Stimulated activated effector memory CD8-positive, alpha-beta T cell treated with anti-CD3 and anti-CD28 coated beads, Interleukin-12 subunit alpha, Interleukin-12 subunit beta, amount 100 ng/mL, for 72 hours (primary cell): ENCODE measurements around the gene HYOU1.
"Not testable (repeated sequence)": the region's sequence is repeated elsewhere in the genome, so short reads cannot be mapped to it uniquely, and the experiment has no call there.

Source experiments
- ATAC-seq: fragments of 150-1000 bp; cut with Tn5 transposase; 2 replicates; pipeline ENCODE4 v1.10.0; 2021
- DNase-seq, 2 donors: peaks; one replicate each; pipeline ENCODE4 v3.0.0; 2021 to 2022; ENCODE audit warnings: low spot score in 2 of 2
- H3K27ac Mint-ChIP-seq: one replicate; pipeline ENCODE4 v1.8.0; 2022; ENCODE audit warnings: mild to moderate bottlenecking, mixed read lengths
- H3K36me3 Mint-ChIP-seq: one replicate; pipeline ENCODE4 v1.8.0; 2022; ENCODE audit warnings: mild to moderate bottlenecking, mixed read lengths
- H3K4me1 Mint-ChIP-seq: one replicate; pipeline ENCODE4 v1.8.0; 2022; ENCODE audit warnings: mixed read lengths
- H3K4me3 Mint-ChIP-seq: one replicate; pipeline ENCODE4 v1.8.0; 2022; ENCODE audit warnings: mild to moderate bottlenecking, mixed read lengths
- H3K9me3 Mint-ChIP-seq: one replicate; pipeline ENCODE4 v1.8.0; 2022; ENCODE audit warnings: mixed read lengths

HYOU1 gene

GRCh38 chr11:119024430-119025098 lies 32.4 kb downstream of the HYOU1 start:
- Mint-ChIP-seq H3K27ac (peak overlapping the region; percentile 78), H3K4me3 (no peak overlapping the region), H3K36me3 (peaks cover 85% of the 10 kb centered on the region), H3K9me3 (no peaks in the 10 kb centered on the region), H3K4me1 (peaks cover 49% of the 10 kb centered on the region)
- no peak for DNase-seq
- no peak for ATAC-seq

- peak overlapping the region; percentile 50 for H3K27ac Mint-ChIP-seq
- DNase-seq (no peak), ATAC-seq (no peak)
- H3K4me1 Mint-ChIP-seq: peaks cover 41% of the 10 kb centered on the region
- no peak overlapping the region for H3K4me3 Mint-ChIP-seq
- peaks cover 84% of the 10 kb centered on the region for H3K36me3 Mint-ChIP-seq
- H3K9me3 Mint-ChIP-seq: no peaks in the 10 kb centered on the region
Measured at GRCh38 chr11:119023741-119024140, 33.3 kb downstream of the HYOU1 start.

GRCh38 chr11:119021631-119022030 lies 35.4 kb downstream of the HYOU1 start:
- Mint-ChIP-seq H3K36me3 (peaks cover 98% of the 10 kb centered on the region), H3K27ac (peak overlapping the region; percentile 50), H3K4me1 (peaks cover 29% of the 10 kb centered on the region), H3K4me3 (no peak overlapping the region), H3K9me3 (no peaks in the 10 kb centered on the region)
- no peak for DNase-seq
- no peak for ATAC-seq

- Mint-ChIP-seq H3K27ac (peak overlapping the region; percentile 99), H3K9me3 (no peaks in the 10 kb centered on the region), H3K36me3 (peaks cover 98% of the 10 kb centered on the region), H3K4me3 (peak overlapping the region; percentile 98), H3K4me1 (peaks cover 37% of the 10 kb centered on the region)
- DNase-seq (no peak), ATAC-seq (no peak)
Measured at GRCh38 chr11:119019996-119020395, 37.0 kb downstream of the HYOU1 start.

- peaks cover 98% of the 10 kb centered on the region for H3K36me3 Mint-ChIP-seq
- peak within 1 kb of the TSS; percentile 98 for H3K4me3 Mint-ChIP-seq
- peak within 1 kb of the TSS; percentile 99 for H3K27ac Mint-ChIP-seq
- H3K9me3 Mint-ChIP-seq: no peaks in the 10 kb centered on the region
- DNase-seq (peak; percentile 81 to 96), ATAC-seq (peak; percentile 95)
- H3K4me1 Mint-ChIP-seq: peaks cover 22% of the 10 kb centered on the region
Measured at GRCh38 chr11:119018074-119018938, 38.7 kb downstream of the HYOU1 start, which contains the start of the genes RPS25 and TRAPPC4. Gene RPS25, minus strand, starts transcription at chr11:119018343. Its CDS starts 59 bp downstream, at chr11:119018284. Gene TRAPPC4, plus strand, starts transcription at chr11:119018766. Its CDS starts 30 bp downstream, at chr11:119018796.

GRCh38 chr11:119017377-119017776 lies 39.6 kb downstream of the HYOU1 start:
- Mint-ChIP-seq H3K27ac (peak overlapping the region; percentile 99), H3K4me1 (peaks cover 20% of the 10 kb centered on the region), H3K4me3 (peak overlapping the region; percentile 98), H3K36me3 (peaks cover 98% of the 10 kb centered on the region)
- H3K9me3 Mint-ChIP-seq, ATAC-seq, DNase-seq: not testable (repeated sequence)

GRCh38 chr11:119016216-119017009 lies 40.6 kb downstream of the HYOU1 start:
- peaks cover 98% of the 10 kb centered on the region for H3K36me3 Mint-ChIP-seq
- H3K27ac Mint-ChIP-seq: peak overlapping the region; percentile 99
- H3K4me1 Mint-ChIP-seq: peaks cover 20% of the 10 kb centered on the region
- H3K9me3 Mint-ChIP-seq: no peaks in the 10 kb centered on the region
- DNase-seq (no peak), ATAC-seq (no peak)
- H3K4me3 Mint-ChIP-seq: peak overlapping the region; percentile 98

- Mint-ChIP-seq H3K27ac (peak overlapping the region; percentile 99), H3K36me3 (peaks cover 98% of the 10 kb centered on the region), H3K4me1 (peaks cover 18% of the 10 kb centered on the region), H3K4me3 (peak overlapping the region; percentile 98), H3K9me3 (no peaks in the 10 kb centered on the region)
- no peak for ATAC-seq
- DNase-seq: no peak
Measured at GRCh38 chr11:119015054-119015611, 41.9 kb downstream of the HYOU1 start.

GRCh38 chr11:119014209-119014924 lies 42.6 kb downstream of the HYOU1 start:
- H3K4me1 Mint-ChIP-seq: peaks cover 12% of the 10 kb centered on the region
- DNase-seq (no peak), ATAC-seq (no peak)
- no peak overlapping the region for H3K4me3 Mint-ChIP-seq
- peak overlapping the region; percentile 99 for H3K27ac Mint-ChIP-seq
- H3K36me3 Mint-ChIP-seq: peaks cover 98% of the 10 kb centered on the region
- H3K9me3 Mint-ChIP-seq: no peaks in the 10 kb centered on the region

GRCh38 chr11:119012629-119013170 lies 44.3 kb downstream of the HYOU1 start:
- H3K4me3 Mint-ChIP-seq: no peak overlapping the region

GRCh38 chr11:119011476-119012053 lies 45.4 kb downstream of the HYOU1 start:
- ATAC-seq: no peak
- Mint-ChIP-seq H3K4me3 (no peak overlapping the region), H3K4me1 (peaks cover 12% of the 10 kb centered on the region), H3K9me3 (no peaks in the 10 kb centered on the region), H3K36me3 (peaks cover 97% of the 10 kb centered on the region), H3K27ac (peak overlapping the region; percentile 5)
- no peak for DNase-seq

More at GRCh38 chr11:119012629-119013170, 44.3 kb downstream of the HYOU1 start:
- Mint-ChIP-seq H3K36me3 (peaks cover 97% of the 10 kb centered on the region), H3K9me3 (no peaks in the 10 kb centered on the region), H3K27ac (peak overlapping the region; percentile 5), H3K4me1 (peaks cover 12% of the 10 kb centered on the region)
- DNase-seq: no peak
- ATAC-seq: peak; percentile 45

GRCh38 chr11:119006656-119007055 lies 50.3 kb downstream of the HYOU1 start:
- ATAC-seq (no peak), DNase-seq (no peak)
- Mint-ChIP-seq H3K4me1 (no peaks in the 10 kb centered on the region), H3K4me3 (no peak overlapping the region), H3K27ac (peak overlapping the region; percentile 51), H3K36me3 (peaks cover 97% of the 10 kb centered on the region), H3K9me3 (no peaks in the 10 kb centered on the region)

GRCh38 chr11:119000906-119001305 lies 56.1 kb downstream of the HYOU1 start:
- Mint-ChIP-seq H3K36me3 (peaks cover 87% of the 10 kb centered on the region), H3K9me3 (no peaks in the 10 kb centered on the region), H3K4me1 (peaks cover 40% of the 10 kb centered on the region), H3K27ac (no peak overlapping the region), H3K4me3 (no peak overlapping the region)
- DNase-seq (no peak), ATAC-seq (no peak)

GRCh38 chr11:118998822-118999221 lies 58.2 kb downstream of the HYOU1 start:
- no peaks in the 10 kb centered on the region for H3K9me3 Mint-ChIP-seq
- ATAC-seq (no peak), DNase-seq (no peak)
- peaks cover 69% of the 10 kb centered on the region for H3K36me3 Mint-ChIP-seq
- H3K4me3 Mint-ChIP-seq: peak overlapping the region; percentile 85
- H3K4me1 Mint-ChIP-seq: peaks cover 42% of the 10 kb centered on the region
- peak overlapping the region; percentile 99 for H3K27ac Mint-ChIP-seq
